WTC11 (cell line): ENCODE measurements around the gene IFI27L2. TPM values are rescaled to one million over a fixed set of nuclear protein-coding genes. Genes with fewer than 3 reads are reported as not detected.

Experiments
- ATAC-seq: fragments of 200-7000 bp; cut with Tn5 transposase; 2 replicates; pipeline ENCODE4 v1.10.0; 2021; ENCODE audit warnings: mild to moderate bottlenecking, moderate library complexity
- CTCF ChIA-PET: fragments of 300-600 bp; sonication (Branson Sonifier 250); formaldehyde crosslinking; loops from one replicate; lab custom pipeline; 2021; ENCODE audit warnings: antibody characterized with exemption; lab: Charles Lee
- POLR2A ChIA-PET: fragments of 350-600 bp; sonication (Branson Sonifier 250); formaldehyde crosslinking; loops from one replicate; lab custom pipeline; 2021; ENCODE audit warnings: antibody characterized with exemption; lab: Charles Lee
- DNase-seq: peaks from one replicate; pipeline ENCODE4 v3.0.0; 2021; ENCODE audit warnings: low spot score
- H3K27ac Mint-ChIP-seq: 2 replicates; pipeline ENCODE4 v1.8.0; 2021; ENCODE audit warnings: mixed read lengths
- H3K27me3 Mint-ChIP-seq: 2 replicates; pipeline ENCODE4 v1.8.0; 2021; ENCODE audit warnings: low read depth, mild to moderate bottlenecking, moderate library complexity, mixed read lengths
- H3K36me3 Mint-ChIP-seq: 2 replicates; pipeline ENCODE4 v1.8.0; 2021; ENCODE audit warnings: mixed read lengths
- H3K4me1 Mint-ChIP-seq: 2 replicates; pipeline ENCODE4 v1.8.0; 2022; ENCODE audit warnings: mixed read lengths
- H3K4me3 Mint-ChIP-seq: 2 replicates; pipeline ENCODE4 v1.8.0; 2021; ENCODE audit warnings: mild to moderate bottlenecking, moderate library complexity, mixed read lengths
- H3K9me3 Mint-ChIP-seq: 2 replicates; pipeline ENCODE4 v1.8.0; 2021; ENCODE audit warnings: mixed read lengths
- ATF2 ChIP-seq: sonication (generic); formaldehyde crosslinking; IDR thresholded peaks from 2 replicates; pipeline ENCODE4 v1.8.1; 2022; ENCODE audit warnings: low read depth, missing genetic modification reagents, borderline replicate concordance
- CREM ChIP-seq: sonication (generic); formaldehyde crosslinking; IDR thresholded peaks from 2 replicates; pipeline ENCODE4 v1.8.1; 2022; ENCODE audit warnings: mild to moderate bottlenecking, missing genetic modification reagents, moderate library complexity
- ESRRA ChIP-seq: sonication (generic); formaldehyde crosslinking; IDR thresholded peaks from 2 replicates; pipeline ENCODE4 v1.8.1; 2022; ENCODE audit warnings: mild to moderate bottlenecking, missing genetic modification reagents, borderline replicate concordance
- ETV6 ChIP-seq: sonication (generic); formaldehyde crosslinking; IDR thresholded peaks from 2 replicates; pipeline ENCODE4 v1.8.1; 2022; ENCODE audit warnings: mild to moderate bottlenecking, missing genetic modification reagents
- GRHL2 ChIP-seq: fragments of 250-450 bp; sonication (Bioruptor Pico); IDR thresholded peaks from 2 replicates; pipeline ENCODE4 v1.8.0; 2022; ENCODE audit warnings: mild to moderate bottlenecking, moderate library complexity; ENCODE audit not compliant: insufficient replicate concordance, severe bottlenecking
- IRF2 ChIP-seq: sonication (generic); formaldehyde crosslinking; IDR thresholded peaks from 2 replicates; pipeline ENCODE4 v1.8.0; 2022; ENCODE audit warnings: low read depth, missing genetic modification reagents, borderline replicate concordance
- JAZF1 ChIP-seq: fragments of 250-450 bp; sonication (Bioruptor Pico); IDR thresholded peaks from 2 replicates; pipeline ENCODE4 v1.9.0; 2021; ENCODE audit warnings: moderate library complexity, mild to moderate bottlenecking, inconsistent platforms
- NFE2L1 ChIP-seq: sonication (generic); formaldehyde crosslinking; IDR thresholded peaks from 2 replicates; pipeline ENCODE4 v1.8.1; 2023; ENCODE audit warnings: missing genetic modification reagents
- NR1H2 ChIP-seq: sonication (generic); formaldehyde crosslinking; IDR thresholded peaks from 2 replicates; pipeline ENCODE4 v1.9.0; 2021; ENCODE audit warnings: mild to moderate bottlenecking, moderate library complexity, missing genetic modification reagents
- OVOL2 ChIP-seq: fragments of 250-450 bp; sonication (Bioruptor Pico); IDR thresholded peaks from 2 replicates; pipeline ENCODE4 v1.9.0; 2021; ENCODE audit warnings: mild to moderate bottlenecking, borderline replicate concordance
- SMAD3 ChIP-seq: sonication (generic); formaldehyde crosslinking; IDR thresholded peaks from 2 replicates; pipeline ENCODE4 v1.8.0; 2022; ENCODE audit warnings: missing genetic modification reagents, mild to moderate bottlenecking, borderline replicate concordance
- SMAD4 ChIP-seq: sonication (generic); formaldehyde crosslinking; IDR thresholded peaks from 2 replicates; pipeline ENCODE4 v1.8.0; 2022; ENCODE audit warnings: mild to moderate bottlenecking, missing genetic modification reagents
- SOX15 ChIP-seq: fragments of 250-450 bp; sonication (Bioruptor Pico); IDR thresholded peaks from 2 replicates; pipeline ENCODE4 v1.9.0; 2021; ENCODE audit warnings: mild to moderate bottlenecking
- TCF7 ChIP-seq: sonication (generic); formaldehyde crosslinking; IDR thresholded peaks from 2 replicates; pipeline ENCODE4 v1.8.0; 2022; ENCODE audit warnings: mild to moderate bottlenecking, low read depth, missing genetic modification reagents, moderate library complexity
- TEAD4 ChIP-seq: sonication (generic); formaldehyde crosslinking; IDR thresholded peaks from 2 replicates; pipeline ENCODE4 v1.8.0; 2022; ENCODE audit warnings: mild to moderate bottlenecking, missing genetic modification reagents
- USF2 ChIP-seq: sonication (generic); formaldehyde crosslinking; IDR thresholded peaks from 2 replicates; pipeline ENCODE4 v1.8.1; 2023; ENCODE audit warnings: mild to moderate bottlenecking, missing genetic modification reagents, moderate library complexity
- ZBTB21 ChIP-seq: sonication (generic); formaldehyde crosslinking; IDR thresholded peaks from 2 replicates; pipeline ENCODE4 v1.8.1; 2023; ENCODE audit warnings: mild to moderate bottlenecking, missing genetic modification reagents, borderline replicate concordance
- ZNF232 ChIP-seq: sonication (generic); formaldehyde crosslinking; IDR thresholded peaks from 2 replicates; pipeline ENCODE4 v1.8.0; 2022; ENCODE audit warnings: mild to moderate bottlenecking, missing genetic modification reagents
- ZNF317 ChIP-seq: sonication (generic); formaldehyde crosslinking; IDR thresholded peaks from 2 replicates; pipeline ENCODE4 v1.8.1; 2023; ENCODE audit warnings: low read depth, mild to moderate bottlenecking, moderate library complexity, missing genetic modification reagents, borderline replicate concordance
- ZNF416 ChIP-seq: fragments of 250-450 bp; sonication (Bioruptor Pico); IDR thresholded peaks from 2 replicates; pipeline ENCODE4 v1.9.0; 2021; ENCODE audit warnings: mild to moderate bottlenecking, inconsistent platforms
- total RNA-seq: library from RNA; stranded (reverse); gene quantifications from 3 replicates; pipeline ENCODE4 v1.2.3, GENCODE V29; 2021
- TF ChIP-seq, protein P1 (sequence below): fragments of 250-450 bp; sonication (Bioruptor Pico); IDR thresholded peaks from 2 replicates; pipeline ENCODE4 v1.9.0; 2021; ENCODE audit warnings: mild to moderate bottlenecking, borderline replicate concordance
- TF ChIP-seq, protein P2 (sequence below): sonication (generic); formaldehyde crosslinking; IDR thresholded peaks from 2 replicates; pipeline ENCODE4 v1.8.0; 2022; ENCODE audit warnings: mild to moderate bottlenecking, missing genetic modification reagents

IFI27L2 gene
- total RNA-seq, 1 experiment from 2014 or later: 22.1 TPM

DNA sequence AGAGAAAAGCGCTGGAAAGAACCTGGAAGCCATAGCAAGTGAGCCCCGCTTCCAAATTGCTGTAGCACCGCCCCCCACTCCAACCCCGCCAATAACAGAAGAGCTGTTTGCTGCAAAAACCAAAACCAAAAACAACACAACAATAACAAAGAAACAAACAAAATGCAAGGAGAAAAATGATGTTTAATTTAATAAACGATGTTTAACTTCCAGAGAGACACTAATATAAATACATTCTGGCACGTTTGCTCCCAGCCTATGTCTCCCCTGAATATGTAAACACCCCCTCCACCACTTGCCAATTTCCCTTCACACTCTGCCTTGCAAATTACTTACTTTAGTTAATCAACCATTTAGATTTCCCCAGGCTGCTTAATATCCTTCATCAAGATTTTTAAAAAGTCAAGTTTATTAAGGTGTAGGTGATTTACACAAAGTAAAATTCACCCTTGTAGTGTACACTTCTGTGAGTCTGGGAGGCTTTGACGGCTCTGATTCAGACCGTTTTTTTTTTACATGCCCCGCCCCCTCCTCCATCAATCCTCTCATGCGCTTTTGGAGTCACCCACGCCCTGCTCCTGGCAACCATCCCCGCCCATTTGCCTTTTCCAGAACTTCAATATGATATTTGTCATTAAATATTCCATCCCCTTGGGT is 482 bp upstream of the IFI27L2 start (continued):
- TF ChIP-seq, protein P1, sequence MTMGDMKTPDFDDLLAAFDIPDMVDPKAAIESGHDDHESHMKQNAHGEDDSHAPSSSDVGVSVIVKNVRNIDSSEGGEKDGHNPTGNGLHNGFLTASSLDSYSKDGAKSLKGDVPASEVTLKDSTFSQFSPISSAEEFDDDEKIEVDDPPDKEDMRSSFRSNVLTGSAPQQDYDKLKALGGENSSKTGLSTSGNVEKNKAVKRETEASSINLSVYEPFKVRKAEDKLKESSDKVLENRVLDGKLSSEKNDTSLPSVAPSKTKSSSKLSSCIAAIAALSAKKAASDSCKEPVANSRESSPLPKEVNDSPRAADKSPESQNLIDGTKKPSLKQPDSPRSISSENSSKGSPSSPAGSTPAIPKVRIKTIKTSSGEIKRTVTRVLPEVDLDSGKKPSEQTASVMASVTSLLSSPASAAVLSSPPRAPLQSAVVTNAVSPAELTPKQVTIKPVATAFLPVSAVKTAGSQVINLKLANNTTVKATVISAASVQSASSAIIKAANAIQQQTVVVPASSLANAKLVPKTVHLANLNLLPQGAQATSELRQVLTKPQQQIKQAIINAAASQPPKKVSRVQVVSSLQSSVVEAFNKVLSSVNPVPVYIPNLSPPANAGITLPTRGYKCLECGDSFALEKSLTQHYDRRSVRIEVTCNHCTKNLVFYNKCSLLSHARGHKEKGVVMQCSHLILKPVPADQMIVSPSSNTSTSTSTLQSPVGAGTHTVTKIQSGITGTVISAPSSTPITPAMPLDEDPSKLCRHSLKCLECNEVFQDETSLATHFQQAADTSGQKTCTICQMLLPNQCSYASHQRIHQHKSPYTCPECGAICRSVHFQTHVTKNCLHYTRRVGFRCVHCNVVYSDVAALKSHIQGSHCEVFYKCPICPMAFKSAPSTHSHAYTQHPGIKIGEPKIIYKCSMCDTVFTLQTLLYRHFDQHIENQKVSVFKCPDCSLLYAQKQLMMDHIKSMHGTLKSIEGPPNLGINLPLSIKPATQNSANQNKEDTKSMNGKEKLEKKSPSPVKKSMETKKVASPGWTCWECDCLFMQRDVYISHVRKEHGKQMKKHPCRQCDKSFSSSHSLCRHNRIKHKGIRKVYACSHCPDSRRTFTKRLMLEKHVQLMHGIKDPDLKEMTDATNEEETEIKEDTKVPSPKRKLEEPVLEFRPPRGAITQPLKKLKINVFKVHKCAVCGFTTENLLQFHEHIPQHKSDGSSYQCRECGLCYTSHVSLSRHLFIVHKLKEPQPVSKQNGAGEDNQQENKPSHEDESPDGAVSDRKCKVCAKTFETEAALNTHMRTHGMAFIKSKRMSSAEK (CRISPR knock-in tag): no peak
- TF ChIP-seq ZNF232 (CRISPR knock-in tag) (no peak), TEAD4 (CRISPR knock-in tag) (no peak)

DNA sequence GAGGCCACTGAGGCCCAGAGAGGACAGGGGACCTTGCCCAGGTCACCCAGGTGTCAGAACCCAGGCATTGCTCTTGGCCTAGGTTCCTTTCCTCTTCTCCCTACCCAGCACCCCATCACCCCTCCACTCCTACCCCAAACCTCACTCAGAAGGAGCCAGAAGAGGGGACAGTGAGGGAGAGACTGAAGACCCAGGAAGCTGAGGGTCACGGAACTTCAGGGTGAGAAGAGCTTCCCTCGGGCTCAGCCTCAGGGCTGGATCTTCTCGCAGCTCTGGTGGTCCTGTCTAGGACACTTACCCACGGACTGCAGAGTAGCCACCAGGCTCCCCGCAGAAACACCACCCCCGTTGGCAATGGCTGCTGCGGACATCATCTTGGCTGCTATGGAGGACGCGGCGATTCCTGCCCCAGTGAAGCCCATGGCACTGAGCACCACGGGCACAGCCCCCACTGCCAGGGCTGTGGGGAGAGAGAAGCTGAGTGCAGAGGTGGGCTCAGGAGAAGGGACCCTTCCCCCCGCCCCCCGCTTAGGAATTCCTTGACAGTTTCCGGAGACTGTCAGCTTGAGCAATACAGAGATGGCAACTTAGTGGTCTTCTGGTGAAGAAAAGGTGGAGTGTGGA is 1.1 kb downstream of the IFI27L2 start:
- no peak for TF ChIP-seq GRHL2 (CRISPR knock-in tag)
- no peak for TF ChIP-seq ATF2 (CRISPR knock-in tag)
- TF ChIP-seq SOX15 (CRISPR knock-in tag): no peak
- TF ChIP-seq JAZF1 (CRISPR knock-in tag): no peak
- TF ChIP-seq SMAD4: no peak
- POLR2A ChIA-PET: interaction anchor here (0.6 to 1.7 kb wide), 2 partner anchors 42 to 47 kb away, joined by 3 to 5 read pairs; partner anchors contain the start of genes DDX24 and IFI27L1
- Mint-ChIP-seq H3K4me3 (peak overlapping the region; percentile 75), H3K9me3 (no peaks in the 10 kb centered on the region), H3K36me3 (no peaks in the 10 kb centered on the region), H3K27me3 (peaks cover 8% of the 10 kb centered on the region), H3K27ac (peak overlapping the region; percentile 17; the same call in 1 of the 2 replicates), H3K4me1 (peaks cover 11% of the 10 kb centered on the region)
- no peak for DNase-seq
- no peak for ATAC-seq
- CTCF ChIA-PET: interaction anchor here (0.6 to 2.8 kb wide), 11 partner anchors 9 to 189 kb away, joined by 3 to 15 read pairs (median 6); partner anchors contain the start of genes DDX24 and IFI27L1

DNA sequence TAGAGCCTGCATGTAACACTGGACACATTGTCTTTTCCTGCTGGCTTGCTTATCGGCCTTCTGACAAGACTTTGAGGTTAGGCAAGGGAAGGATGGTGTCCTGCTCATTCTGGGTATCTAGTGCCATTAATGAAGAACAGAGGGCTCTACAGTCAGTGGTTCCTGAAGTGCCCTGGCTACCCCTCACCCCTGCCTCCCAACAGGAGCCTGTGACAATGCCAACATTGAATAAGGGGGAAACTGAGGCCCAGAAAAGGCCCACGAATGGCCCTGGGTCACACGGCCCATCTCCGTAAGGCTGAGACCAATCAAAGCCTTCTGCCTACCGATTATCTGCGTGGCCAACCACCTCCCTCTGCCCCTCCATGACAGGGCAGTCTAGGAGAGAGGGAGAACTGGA is 2.1 kb downstream of the IFI27L2 start:
- H3K27me3 Mint-ChIP-seq: peaks cover 8% of the 10 kb centered on the region
- no peak overlapping the region for H3K4me3 Mint-ChIP-seq
- DNase-seq (no peak), ATAC-seq (no peak)
- peaks cover 11% of the 10 kb centered on the region for H3K4me1 Mint-ChIP-seq
- H3K36me3 Mint-ChIP-seq: no peaks in the 10 kb centered on the region
- CTCF ChIA-PET: interaction anchor here (1.2 kb wide), 1 partner anchor 10 kb away, joined by 6 read pairs; no protein-coding TSS in a partner anchor
- H3K9me3 Mint-ChIP-seq: no peaks in the 10 kb centered on the region
- no peak overlapping the region; the same call in 1 of the 2 replicates for H3K27ac Mint-ChIP-seq
- TF ChIP-seq ESRRA (CRISPR knock-in tag) (no peak), ZNF416 (no peak)
- POLR2A ChIA-PET: no interaction called here

DNA sequence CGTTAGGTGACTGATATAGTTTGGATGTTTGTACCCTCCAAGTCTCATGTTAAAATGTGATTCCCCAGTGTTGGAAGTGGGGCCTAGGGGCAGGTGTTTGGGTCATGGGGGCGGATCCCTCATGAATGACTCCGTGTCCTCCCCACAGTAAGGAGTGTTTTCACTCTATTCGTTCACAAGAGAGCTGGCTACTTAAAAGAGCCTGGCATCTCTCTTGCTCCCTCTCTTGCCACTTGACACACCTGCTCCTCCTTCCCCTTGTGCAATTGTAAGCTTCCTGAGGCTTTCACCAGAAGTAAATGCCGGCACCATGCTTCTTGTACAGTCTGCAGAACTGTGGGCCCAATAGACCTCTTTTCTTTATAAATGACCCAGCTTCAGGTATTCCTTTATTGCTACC is 2.6 kb downstream of the IFI27L2 start:
- DNase-seq: no peak
- no peak overlapping the region for H3K27ac Mint-ChIP-seq
- peaks cover 11% of the 10 kb centered on the region for H3K4me1 Mint-ChIP-seq
- peaks cover 8% of the 10 kb centered on the region for H3K27me3 Mint-ChIP-seq
- no peak for ATAC-seq
- H3K4me3 Mint-ChIP-seq: no peak overlapping the region
- no peaks in the 10 kb centered on the region for H3K9me3 Mint-ChIP-seq
- CTCF ChIA-PET: no interaction called here
- POLR2A ChIA-PET: no interaction called here
- H3K36me3 Mint-ChIP-seq: no peaks in the 10 kb centered on the region
- TF ChIP-seq NFE2L1 (CRISPR knock-in tag) (no peak), USF2 (CRISPR knock-in tag) (no peak), SOX15 (CRISPR knock-in tag) (no peak), CREM (CRISPR knock-in tag) (no peak), OVOL2 (CRISPR knock-in tag) (no peak), ZNF317 (CRISPR knock-in tag) (no peak), NR1H2 (no peak), IRF2 (CRISPR knock-in tag) (no peak), ETV6 (CRISPR knock-in tag) (no peak), SMAD3 (CRISPR knock-in tag) (no peak), TCF7 (CRISPR knock-in tag) (no peak), ZBTB21 (CRISPR knock-in tag) (no peak)
- TF ChIP-seq, protein P2, sequence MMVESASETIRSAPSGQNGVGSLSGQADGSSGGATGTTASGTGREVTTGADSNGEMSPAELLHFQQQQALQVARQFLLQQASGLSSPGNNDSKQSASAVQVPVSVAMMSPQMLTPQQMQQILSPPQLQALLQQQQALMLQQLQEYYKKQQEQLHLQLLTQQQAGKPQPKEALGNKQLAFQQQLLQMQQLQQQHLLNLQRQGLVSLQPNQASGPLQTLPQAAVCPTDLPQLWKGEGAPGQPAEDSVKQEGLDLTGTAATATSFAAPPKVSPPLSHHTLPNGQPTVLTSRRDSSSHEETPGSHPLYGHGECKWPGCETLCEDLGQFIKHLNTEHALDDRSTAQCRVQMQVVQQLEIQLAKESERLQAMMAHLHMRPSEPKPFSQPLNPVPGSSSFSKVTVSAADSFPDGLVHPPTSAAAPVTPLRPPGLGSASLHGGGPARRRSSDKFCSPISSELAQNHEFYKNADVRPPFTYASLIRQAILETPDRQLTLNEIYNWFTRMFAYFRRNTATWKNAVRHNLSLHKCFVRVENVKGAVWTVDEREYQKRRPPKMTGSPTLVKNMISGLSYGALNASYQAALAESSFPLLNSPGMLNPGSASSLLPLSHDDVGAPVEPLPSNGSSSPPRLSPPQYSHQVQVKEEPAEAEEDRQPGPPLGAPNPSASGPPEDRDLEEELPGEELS: no peak
